Activated CD8-positive, alpha-beta T cell treated with anti-CD3 and anti-CD28 coated beads for 36 hours (primary cell): ENCODE results near the gene WTIP. TPM values are rescaled to one million over a fixed set of nuclear protein-coding genes. Genes with fewer than 3 reads are reported as not detected.
"Not testable (repeated sequence)": the region's sequence is repeated elsewhere in the genome, so short reads cannot be mapped to it uniquely, and the experiment has no call there.

Source experiments
- ATAC-seq: fragments of 200-7000 bp; cut with Tn5 transposase; one replicate; pipeline ENCODE4 v1.10.0; 2021; ENCODE audit warnings: mild to moderate bottlenecking, moderate library complexity
- CTCF ChIA-PET: fragments of 350-600 bp; sonication (Branson Sonifier 250); formaldehyde crosslinking; loops from one replicate; lab custom pipeline; 2021; ENCODE audit warnings: antibody characterized with exemption; lab: Charles Lee
- POLR2A ChIA-PET: fragments of 350-600 bp; sonication (Branson Sonifier 250); formaldehyde crosslinking; loops from one replicate; lab custom pipeline; 2021; ENCODE audit warnings: antibody characterized with exemption; lab: Charles Lee
- DNase-seq: peaks from one replicate; pipeline ENCODE4 v3.0.0-alpha.2; 2020
- H3K27ac Mint-ChIP-seq: one replicate; pipeline ENCODE4 v1.8.0; 2021; ENCODE audit warnings: mild to moderate bottlenecking, mixed read lengths
- H3K27me3 Mint-ChIP-seq: one replicate; pipeline ENCODE4 v1.8.0; 2021; ENCODE audit warnings: mixed read lengths
- H3K36me3 Mint-ChIP-seq: one replicate; pipeline ENCODE4 v1.8.0; 2021; ENCODE audit warnings: low read depth, mixed read lengths
- H3K4me1 Mint-ChIP-seq: one replicate; pipeline ENCODE4 v1.8.0; 2021; ENCODE audit warnings: low read depth, mixed read lengths
- H3K4me3 Mint-ChIP-seq: one replicate; pipeline ENCODE4 v1.8.0; 2021; ENCODE audit warnings: mild to moderate bottlenecking, moderate library complexity, mixed read lengths
- H3K9me3 Mint-ChIP-seq: one replicate; pipeline ENCODE4 v1.8.0; 2021; ENCODE audit warnings: mixed read lengths
- CTCF ChIP-seq: fragments of 200-600 bp; IDR thresholded peaks from one replicate; pipeline ENCODE4 v1.8.0; 2022; ENCODE audit warnings: antibody characterized with exemption, mild to moderate bottlenecking
- intact Hi-C: fragments of 100-400 bp; cut with micrococcal nuclease; formaldehyde crosslinking; loops from one replicate; pipeline ENCODE4 v1.10.0; 2022
- total RNA-seq, 2 experiments: library from RNA; stranded (reverse); gene quantifications; one replicate each; pipeline ENCODE4 v1.2.3, GENCODE V29; 2021

The WTIP gene
- total RNA-seq, 2 experiments from 2014 or later: 0.54 to 0.63 TPM

- H3K27ac Mint-ChIP-seq: no peak overlapping the region
- H3K9me3 Mint-ChIP-seq: no peaks in the 10 kb centered on the region
- CTCF ChIA-PET: interaction anchor here (0.6 to 3.5 kb wide), 4 partner anchors 10 to 129 kb away, joined by 3 to 12 read pairs (median 4); partner anchors contain the start of gene WTIP
Observed at GRCh38 chr19:34471906-34472700, 9.5 kb upstream of the WTIP start.

GRCh38 chr19:34474233-34474989, 7.1 kb upstream of the WTIP start:
- CTCF ChIA-PET: interaction anchor here (2.3 kb wide), 1 partner anchor 26 kb away, joined by 8 read pairs; no protein-coding TSS in a partner anchor
- intact Hi-C loops: no loop called here

More at GRCh38 chr19:34471906-34472700, 9.5 kb upstream of the WTIP start:
- intact Hi-C loops: no loop called here
- H3K36me3 Mint-ChIP-seq: peaks cover 40% of the 10 kb centered on the region
- H3K4me1 Mint-ChIP-seq: peaks cover 9% of the 10 kb centered on the region
- ATAC-seq: no peak
- no peaks in the 10 kb centered on the region for H3K27me3 Mint-ChIP-seq
- no peak for DNase-seq
- H3K4me3 Mint-ChIP-seq: no peak overlapping the region
- POLR2A ChIA-PET: interaction anchor here (1.0 to 1.4 kb wide), 3 partner anchors 12 to 33 kb away, joined by 3 read pairs; no protein-coding TSS in a partner anchor
- no peak for TF ChIP-seq CTCF

GRCh38 chr19:34475026-34475974, 6.3 kb upstream of the WTIP start:
- Mint-ChIP-seq H3K36me3 (peaks cover 25% of the 10 kb centered on the region), H3K9me3 (no peaks in the 10 kb centered on the region), H3K4me3 (no peak overlapping the region), H3K4me1 (peaks cover 9% of the 10 kb centered on the region), H3K27me3 (peaks cover 4% of the 10 kb centered on the region), H3K27ac (peak overlapping the region; percentile 61)
- ChIA-PET CTCF (interaction anchor here (2.3 kb wide), 1 partner anchor 25 kb away, joined by 8 read pairs; no protein-coding TSS in a partner anchor), POLR2A (interaction anchor here (0.5 to 3.3 kb wide), 4 partner anchors 9 to 107 kb away, joined by 3 to 10 read pairs (median 6); no protein-coding TSS in a partner anchor)
- intact Hi-C loops: no loop called here
- DNase-seq (peak; percentile 28), ATAC-seq (peak; percentile 79)
- no peak for TF ChIP-seq CTCF

More at GRCh38 chr19:34474233-34474989, 7.1 kb upstream of the WTIP start:
- ATAC-seq (no peak), DNase-seq (no peak)
- H3K27me3 Mint-ChIP-seq: no peaks in the 10 kb centered on the region
- TF ChIP-seq CTCF: no peak
- H3K4me3 Mint-ChIP-seq: no peak overlapping the region
- H3K9me3 Mint-ChIP-seq: no peaks in the 10 kb centered on the region
- POLR2A ChIA-PET: interaction anchor here (0.6 to 3.3 kb wide), 2 partner anchors 25 to 1314 kb away, joined by 3 to 10 read pairs; no protein-coding TSS in a partner anchor
- H3K36me3 Mint-ChIP-seq: peaks cover 30% of the 10 kb centered on the region
- peak overlapping the region; percentile 61 for H3K27ac Mint-ChIP-seq
- H3K4me1 Mint-ChIP-seq: peaks cover 9% of the 10 kb centered on the region

- ChIA-PET POLR2A (interaction anchor here (1.0 to 3.3 kb wide), 3 partner anchors 10 to 24 kb away, joined by 5 to 10 read pairs (median 6); no protein-coding TSS in a partner anchor), CTCF (interaction anchor here (1.0 to 2.3 kb wide), 2 partner anchors 24 to 41 kb away, joined by 3 to 8 read pairs; no protein-coding TSS in a partner anchor)
- Mint-ChIP-seq H3K27ac (no peak overlapping the region), H3K36me3 (peaks cover 22% of the 10 kb centered on the region), H3K9me3 (no peaks in the 10 kb centered on the region), H3K27me3 (peaks cover 10% of the 10 kb centered on the region), H3K4me1 (peaks cover 9% of the 10 kb centered on the region), H3K4me3 (no peak overlapping the region)
- no peak for TF ChIP-seq CTCF
- DNase-seq (no peak), ATAC-seq (no peak)
- intact Hi-C loops: no loop called here
Observed at GRCh38 chr19:34475975-34476594, 5.5 kb upstream of the WTIP start.

GRCh38 chr19:34478496-34478895, 3.1 kb upstream of the WTIP start:
- H3K27ac Mint-ChIP-seq, H3K4me3 Mint-ChIP-seq, intact Hi-C loops, DNase-seq, POLR2A ChIA-PET, ATAC-seq, H3K36me3 Mint-ChIP-seq, H3K9me3 Mint-ChIP-seq: not testable (repeated sequence)
- Mint-ChIP-seq H3K4me1 (peaks cover 11% of the 10 kb centered on the region), H3K27me3 (peaks cover 22% of the 10 kb centered on the region)
- CTCF ChIA-PET: interaction anchor here (0.8 to 1.4 kb wide), 2 partner anchors 22 to 393 kb away, joined by 3 to 4 read pairs; no protein-coding TSS in a partner anchor
